GM19438 (cell line): ENCODE data around the gene SLC66A1.
"Not testable (repeated sequence)": the region's sequence is repeated elsewhere in the genome, so short reads cannot be mapped to it uniquely, and the experiment has no call there.

Source experiments
- ATAC-seq: cut with Tn5 transposase; IDR thresholded peaks from one replicate; pipeline ENCODE4 v1.9.1; 2021; ENCODE audit warnings: low read depth; ENCODE audit not compliant: unreplicated experiment

SLC66A1 gene, protein sequence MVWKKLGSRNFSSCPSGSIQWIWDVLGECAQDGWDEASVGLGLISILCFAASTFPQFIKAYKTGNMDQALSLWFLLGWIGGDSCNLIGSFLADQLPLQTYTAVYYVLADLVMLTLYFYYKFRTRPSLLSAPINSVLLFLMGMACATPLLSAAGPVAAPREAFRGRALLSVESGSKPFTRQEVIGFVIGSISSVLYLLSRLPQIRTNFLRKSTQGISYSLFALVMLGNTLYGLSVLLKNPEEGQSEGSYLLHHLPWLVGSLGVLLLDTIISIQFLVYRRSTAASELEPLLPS

GRCh38 chr1:19311931-19312781 lies at the start of gene SLC66A1, which contains the start of gene AKR7A2:
TSS of gene SLC66A1 (plus strand) at chr1:19312326. CDS start at chr1:19317678, 5,352 bp downstream.
TSS of gene AKR7A2 (minus strand) at chr1:19312144. CDS start at chr1:19312124, 20 bp downstream.
- ATAC-seq: peak; percentile 55

DNA sequence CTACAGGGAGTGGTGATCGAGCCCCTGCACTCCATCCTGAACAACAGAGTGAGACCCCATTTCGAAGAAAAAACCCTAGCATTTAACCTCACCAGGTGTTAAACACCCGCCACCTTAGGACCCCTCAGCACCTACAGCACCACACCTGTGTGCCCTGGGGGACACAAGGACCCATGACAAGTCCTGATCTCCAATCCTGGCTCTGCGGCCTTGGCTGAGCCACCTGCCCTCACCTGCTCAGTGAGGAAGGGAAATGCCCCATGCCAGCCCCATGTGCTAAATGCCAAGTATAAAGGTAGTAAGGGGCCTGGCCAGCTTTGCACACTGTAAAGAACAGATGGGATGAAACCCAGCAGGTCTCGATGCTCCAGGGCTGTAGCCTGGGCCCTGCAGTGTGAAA lies 49.4 kb upstream of the SLC66A1 start:
- no peak for ATAC-seq

DNA sequence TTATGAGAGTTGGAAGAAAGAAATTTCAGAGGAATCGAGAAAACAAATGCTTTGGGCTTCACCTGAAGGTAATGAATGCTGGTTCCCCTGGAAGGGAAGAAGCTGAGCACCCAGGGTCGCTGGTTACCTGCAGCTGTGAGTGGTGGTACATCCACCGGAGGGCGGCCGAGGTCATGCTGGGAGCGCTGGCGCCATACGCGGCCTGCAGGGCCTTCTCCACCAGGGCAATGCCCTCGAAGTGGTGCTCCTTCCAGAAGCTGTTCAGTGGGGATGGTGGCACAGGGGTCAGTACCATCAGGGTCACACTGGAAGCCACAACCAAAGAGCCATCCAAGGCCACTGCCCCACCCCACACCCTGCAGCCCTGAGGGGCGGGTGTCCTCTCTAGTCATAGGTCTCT lies 43.7 kb upstream of the SLC66A1 start:
- ATAC-seq: no peak

DNA sequence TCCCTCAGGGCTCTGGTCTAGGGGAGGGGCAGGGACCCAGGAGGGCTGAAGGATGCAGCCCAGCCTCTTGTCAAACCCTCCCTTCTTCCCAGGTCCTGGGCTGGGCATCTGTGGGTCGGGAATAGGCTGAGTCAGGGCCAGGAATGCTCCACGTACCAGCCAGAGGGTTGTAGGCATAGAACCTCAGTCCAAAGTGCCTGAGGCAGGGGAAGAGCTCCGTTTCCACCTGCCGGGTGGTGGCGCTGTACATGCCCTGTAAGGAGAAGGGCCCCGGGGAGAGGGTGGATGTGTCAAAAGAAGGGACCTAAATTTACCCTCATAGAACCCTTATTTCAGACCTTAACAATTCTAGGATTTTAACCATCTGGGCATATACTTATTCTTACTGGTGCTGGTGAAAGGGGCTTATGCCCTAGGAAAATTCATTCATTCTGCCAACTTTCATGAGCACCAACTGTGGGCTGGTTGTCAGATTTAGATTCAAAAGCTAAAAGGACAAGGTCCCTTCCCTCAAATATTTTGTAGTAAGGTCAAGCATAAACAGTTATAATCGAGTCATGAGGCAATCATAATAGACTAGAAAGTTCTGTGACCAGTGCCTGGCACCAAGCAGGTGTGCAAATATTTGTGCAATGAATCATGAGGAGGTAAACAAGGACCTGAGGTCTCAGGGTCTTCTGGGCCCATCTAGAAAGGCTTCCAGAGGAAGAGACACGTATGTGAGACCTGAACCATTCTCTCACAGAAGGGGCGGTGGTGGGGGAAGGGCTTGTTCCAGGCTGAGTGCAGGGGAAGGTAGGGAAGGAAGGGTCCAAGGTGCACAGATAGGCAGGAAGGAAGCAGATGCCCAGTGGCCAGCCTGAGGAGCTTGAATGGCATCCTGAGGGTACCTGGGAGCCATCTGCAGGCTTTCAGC lies 42.4 kb upstream of the SLC66A1 start:
- not testable (repeated sequence) for ATAC-seq

DNA sequence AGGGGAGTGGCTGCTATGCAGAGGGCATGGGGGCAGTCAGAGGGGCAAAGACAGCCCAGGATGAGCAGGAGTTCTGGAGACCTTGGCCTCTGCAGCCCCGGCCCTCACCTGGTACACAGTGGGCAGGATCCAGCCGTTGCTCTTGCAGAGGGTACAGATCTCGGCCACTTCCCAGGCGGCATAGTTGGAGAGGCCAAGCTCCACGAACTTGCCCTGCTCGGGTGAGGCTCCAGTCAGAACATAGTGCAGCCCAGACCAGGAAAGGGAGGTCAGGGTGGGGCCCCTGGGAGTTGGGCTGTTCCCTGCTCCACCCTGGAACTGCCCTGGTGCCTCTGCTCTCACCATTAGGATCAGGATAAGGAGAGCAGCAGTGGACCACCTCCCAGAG lies 41.8 kb upstream of the SLC66A1 start:
- ATAC-seq: not testable (repeated sequence)

DNA sequence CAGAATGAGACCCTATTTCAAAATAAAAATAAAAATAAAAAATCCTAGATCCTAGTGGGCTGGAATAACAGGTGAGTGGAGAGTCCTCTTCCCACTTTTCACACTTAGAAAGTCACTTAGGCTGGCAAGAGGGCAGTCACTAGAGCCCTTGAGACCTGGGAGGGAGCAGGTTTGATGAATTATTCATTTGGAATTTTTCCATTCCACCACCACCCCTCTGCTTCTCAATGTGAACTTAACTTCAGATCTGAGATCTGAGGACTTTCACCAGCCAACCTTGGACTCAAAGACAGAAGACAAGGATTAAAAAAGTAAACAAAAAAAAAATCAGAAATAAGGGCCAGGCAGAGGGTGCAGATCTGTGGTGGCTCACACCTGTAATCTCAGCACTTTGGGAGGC lies 40.1 kb upstream of the SLC66A1 start:
- ATAC-seq: no peak

GRCh38 chr1:19273106-19273843 lies 38.9 kb upstream of the SLC66A1 start:
- ATAC-seq: no peak

DNA sequence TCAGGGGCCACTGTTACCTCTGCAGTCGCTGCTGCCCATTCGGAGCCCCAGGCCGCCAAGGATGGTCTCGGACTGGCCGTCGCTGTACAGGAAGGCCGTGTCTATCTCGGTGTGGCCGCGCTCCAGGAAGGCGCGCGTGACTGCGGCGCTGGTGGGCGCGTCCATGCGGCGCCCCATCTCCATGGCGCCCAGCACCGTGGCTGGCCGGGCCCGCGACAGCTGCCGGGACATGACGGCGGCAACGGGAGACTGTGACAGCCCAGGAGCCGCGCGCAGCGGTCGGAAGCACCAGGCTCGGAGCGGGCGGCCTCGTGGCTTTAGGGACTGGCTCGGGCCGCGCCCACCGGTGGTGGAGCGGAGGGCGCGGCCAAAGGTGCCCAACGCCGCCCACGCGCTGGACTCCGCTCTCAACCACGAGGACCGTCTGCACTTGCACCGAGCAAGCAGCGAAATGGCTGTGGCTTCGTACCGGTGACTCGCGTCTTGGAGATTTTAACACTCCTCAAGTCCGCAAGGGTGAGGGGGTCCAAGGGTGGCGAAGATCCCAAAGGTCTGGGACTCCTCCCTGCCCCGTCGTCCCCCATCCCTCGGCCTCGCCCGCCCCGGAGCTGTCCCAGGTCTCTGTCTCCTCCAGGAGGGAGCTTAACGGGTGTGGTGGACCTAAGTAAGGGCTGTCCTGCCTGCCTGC lies 38.1 kb upstream of the SLC66A1 start:
- ATAC-seq: not testable (repeated sequence)

GRCh38 chr1:19274636-19275035 lies 37.5 kb upstream of the SLC66A1 start:
- no peak for ATAC-seq

- no peak for ATAC-seq
Observed at GRCh38 chr1:19283891-19284290, 28.2 kb upstream of the SLC66A1 start.

DNA sequence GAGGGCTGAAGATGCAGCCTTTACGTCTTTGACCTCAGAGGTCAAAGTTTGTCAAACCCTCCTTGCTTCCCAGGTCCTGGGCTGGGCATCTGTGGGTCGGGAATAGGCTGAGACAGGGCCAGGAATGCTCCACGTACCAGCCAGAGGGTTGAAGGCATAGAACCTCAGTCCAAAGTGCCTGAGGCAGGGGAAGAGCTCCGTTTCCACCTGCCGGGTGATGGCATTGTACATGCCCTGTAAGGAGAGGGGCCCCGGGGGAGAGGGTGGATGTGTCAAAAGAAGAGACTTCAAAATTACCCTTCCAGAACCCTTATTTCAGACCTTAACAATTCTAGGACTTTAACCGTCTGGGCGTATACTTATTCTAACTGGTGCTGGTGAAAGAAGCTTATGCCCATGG lies 27.2 kb upstream of the SLC66A1 start:
- no peak for ATAC-seq

- ATAC-seq: not testable (repeated sequence)
Observed at GRCh38 chr1:19285366-19285765, 26.8 kb upstream of the SLC66A1 start.

DNA sequence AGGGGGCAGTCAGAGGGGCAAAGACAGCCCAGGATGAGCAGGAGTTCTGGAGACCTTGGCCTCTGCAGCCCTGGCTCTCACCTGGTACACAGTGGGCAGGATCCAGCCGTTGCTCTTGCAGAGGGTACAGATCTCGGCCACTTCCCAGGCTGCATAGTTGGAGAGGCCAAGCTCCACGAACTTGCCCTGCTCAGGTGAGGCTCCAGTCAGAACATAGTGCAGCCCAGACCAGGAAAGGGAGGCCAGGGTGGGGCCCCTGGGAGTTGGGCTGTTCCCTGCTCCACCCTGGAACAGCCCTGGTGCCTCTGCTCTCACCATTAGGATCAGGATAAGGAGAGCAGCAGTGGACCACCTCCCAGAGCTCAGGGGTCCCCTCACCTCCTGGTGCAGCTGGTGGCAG lies 26.3 kb upstream of the SLC66A1 start:
- ATAC-seq: not testable (repeated sequence)

- ATAC-seq: no peak
Observed at GRCh38 chr1:19287436-19288185, 24.5 kb upstream of the SLC66A1 start.

- ATAC-seq: not testable (repeated sequence)
Observed at GRCh38 chr1:19288324-19289241, 23.5 kb upstream of the SLC66A1 start, which contains the start of gene AKR7A3. TSS of gene AKR7A3 (minus strand) at chr1:19288770. CDS start at chr1:19288709, 61 bp downstream.

DNA sequence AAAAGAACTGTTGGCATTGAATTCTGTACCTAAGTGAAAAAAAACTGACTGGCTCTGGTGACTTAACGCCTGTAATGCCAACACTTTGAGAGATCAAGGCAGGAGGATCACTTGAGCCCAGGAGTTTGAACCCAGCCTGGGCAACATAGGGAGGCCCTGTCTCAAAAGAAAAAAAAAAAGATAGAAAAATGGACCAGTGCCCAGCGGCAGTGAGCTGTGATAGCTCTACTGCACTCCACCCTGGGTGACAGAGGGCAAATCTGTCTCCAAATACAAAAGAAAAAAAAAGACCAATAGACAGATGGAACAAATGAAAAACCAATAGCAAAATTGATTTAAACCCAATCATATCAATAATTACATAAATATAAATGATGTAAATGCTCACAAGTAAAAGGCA lies 22.9 kb upstream of the SLC66A1 start:
- no peak for ATAC-seq

- no peak for ATAC-seq
Observed at GRCh38 chr1:19294638-19295037, 17.5 kb upstream of the SLC66A1 start.

DNA sequence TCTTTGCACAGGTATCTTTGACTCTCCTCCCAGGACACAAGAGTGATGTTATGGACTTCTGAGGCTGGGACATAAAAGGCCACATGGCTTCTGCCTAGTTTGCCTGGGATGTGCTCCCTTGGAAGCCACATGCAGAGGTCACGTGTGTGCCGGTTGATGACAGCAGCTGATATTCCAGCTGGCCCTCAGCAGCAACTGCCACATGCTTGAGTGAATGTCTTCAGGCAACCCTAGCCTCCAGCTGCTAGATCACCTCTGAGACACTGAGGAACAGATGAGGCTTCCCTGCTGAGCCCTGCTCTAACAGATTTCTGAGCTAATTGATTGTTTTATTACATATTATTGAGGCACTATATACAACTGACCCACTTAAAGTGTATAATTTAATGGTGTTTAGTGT lies 11.9 kb upstream of the SLC66A1 start:
- no peak for ATAC-seq
